ENCODE measurements around the gene NPC1. TPM values are rescaled to one million over a fixed set of nuclear protein-coding genes. Genes with fewer than 3 reads are reported as not detected.
A peak's percentile ranks its signal among the peaks of the same experiment; 100 is the strongest.
"Not testable (repeated sequence)": the region's sequence is repeated elsewhere in the genome, so short reads cannot be mapped to it uniquely, and the experiment has no call there.

NPC1 gene
- total RNA-seq, 3 donors from 2014 or later: 15.9 to 25.4 (median 19.0) TPM

GRCh38 chr18:23557511-23557910, 28.8 kb downstream of the NPC1 start:
- H3K36me3 Mint-ChIP-seq (ENCODE audit: insufficient read depth): peaks cover 51% of the 10 kb centered on the region
- not testable (repeated sequence) for H3K9me3 Mint-ChIP-seq; ATAC-seq; H3K4me1 Mint-ChIP-seq (ENCODE audit: low read depth); H3K27me3 Mint-ChIP-seq (ENCODE audit: low read depth); DNase-seq; H3K4me3 Mint-ChIP-seq

GRCh38 chr18:23556145-23556780, 30.0 kb downstream of the NPC1 start:
- no peak for DNase-seq
- H3K36me3 Mint-ChIP-seq (ENCODE audit: insufficient read depth): peaks cover 54% of the 10 kb centered on the region

GRCh38 chr18:23553887-23554286, 32.4 kb downstream of the NPC1 start:
- Mint-ChIP-seq H3K9me3 (no peaks in the 10 kb centered on the region), H3K27me3 (ENCODE audit: low read depth) (no peaks in the 10 kb centered on the region), H3K4me1 (ENCODE audit: low read depth) (no peaks in the 10 kb centered on the region), H3K36me3 (ENCODE audit: insufficient read depth) (peaks cover 49% of the 10 kb centered on the region), H3K4me3 (no peak overlapping the region)
- no peak for ATAC-seq
- no peak for DNase-seq

More at GRCh38 chr18:23556145-23556780, 30.0 kb downstream of the NPC1 start:
- Mint-ChIP-seq H3K4me1 (ENCODE audit: low read depth) (no peaks in the 10 kb centered on the region), H3K27me3 (ENCODE audit: low read depth) (no peaks in the 10 kb centered on the region), H3K4me3 (no peak overlapping the region), H3K9me3 (no peaks in the 10 kb centered on the region)
- no peak for ATAC-seq

GRCh38 chr18:23552505-23552904, 33.8 kb downstream of the NPC1 start:
- peaks cover 48% of the 10 kb centered on the region for H3K36me3 Mint-ChIP-seq (ENCODE audit: insufficient read depth)
- H3K9me3 Mint-ChIP-seq: no peaks in the 10 kb centered on the region
- no peak overlapping the region for H3K4me3 Mint-ChIP-seq
- no peaks in the 10 kb centered on the region for H3K27me3 Mint-ChIP-seq (ENCODE audit: low read depth)
- DNase-seq (no peak), ATAC-seq (no peak)
- no peaks in the 10 kb centered on the region for H3K4me1 Mint-ChIP-seq (ENCODE audit: low read depth)

GRCh38 chr18:23551978-23552377, 34.3 kb downstream of the NPC1 start:
- Mint-ChIP-seq H3K4me1 (ENCODE audit: low read depth) (no peaks in the 10 kb centered on the region), H3K27me3 (ENCODE audit: low read depth) (no peaks in the 10 kb centered on the region), H3K36me3 (ENCODE audit: insufficient read depth) (peaks cover 48% of the 10 kb centered on the region), H3K9me3 (no peaks in the 10 kb centered on the region), H3K4me3 (no peak overlapping the region)
- ATAC-seq (no peak), DNase-seq (no peak)

GRCh38 chr18:23550898-23551297, 35.4 kb downstream of the NPC1 start:
- H3K4me3 Mint-ChIP-seq: no peak overlapping the region
- H3K36me3 Mint-ChIP-seq (ENCODE audit: insufficient read depth): peaks cover 47% of the 10 kb centered on the region
- no peaks in the 10 kb centered on the region for H3K4me1 Mint-ChIP-seq (ENCODE audit: low read depth)
- no peaks in the 10 kb centered on the region for H3K27me3 Mint-ChIP-seq (ENCODE audit: low read depth)
- no peak for DNase-seq
- H3K9me3 Mint-ChIP-seq: no peaks in the 10 kb centered on the region
- ATAC-seq: no peak

GRCh38 chr18:23548719-23549118, 37.6 kb downstream of the NPC1 start:
- Mint-ChIP-seq H3K4me1 (ENCODE audit: low read depth) (no peaks in the 10 kb centered on the region), H3K9me3 (no peaks in the 10 kb centered on the region), H3K36me3 (ENCODE audit: insufficient read depth) (peaks cover 41% of the 10 kb centered on the region), H3K4me3 (no peak overlapping the region), H3K27me3 (ENCODE audit: low read depth) (no peaks in the 10 kb centered on the region)
- DNase-seq (no peak), ATAC-seq (no peak)

- Mint-ChIP-seq H3K36me3 (ENCODE audit: insufficient read depth) (peaks cover 42% of the 10 kb centered on the region), H3K27me3 (ENCODE audit: low read depth) (no peaks in the 10 kb centered on the region), H3K4me3 (no peak overlapping the region), H3K9me3 (no peaks in the 10 kb centered on the region), H3K4me1 (ENCODE audit: low read depth) (no peaks in the 10 kb centered on the region)
- ATAC-seq (no peak), DNase-seq (no peak)
Measured at GRCh38 chr18:23548275-23548674, 38.0 kb downstream of the NPC1 start.

GRCh38 chr18:23547846-23548245, 38.5 kb downstream of the NPC1 start:
- DNase-seq (no peak), ATAC-seq (no peak)
- Mint-ChIP-seq H3K4me1 (ENCODE audit: low read depth) (no peaks in the 10 kb centered on the region), H3K4me3 (no peak overlapping the region), H3K9me3 (no peaks in the 10 kb centered on the region), H3K27me3 (ENCODE audit: low read depth) (no peaks in the 10 kb centered on the region), H3K36me3 (ENCODE audit: insufficient read depth) (peaks cover 39% of the 10 kb centered on the region)

- H3K4me3 Mint-ChIP-seq: no peak overlapping the region
- no peaks in the 10 kb centered on the region for H3K27me3 Mint-ChIP-seq (ENCODE audit: low read depth)
- ATAC-seq: no peak
- DNase-seq: no peak
- peaks cover 40% of the 10 kb centered on the region for H3K36me3 Mint-ChIP-seq (ENCODE audit: insufficient read depth)
- H3K4me1 Mint-ChIP-seq (ENCODE audit: low read depth): peaks cover 5% of the 10 kb centered on the region
- H3K9me3 Mint-ChIP-seq: no peaks in the 10 kb centered on the region
Measured at GRCh38 chr18:23547306-23547705, 39.0 kb downstream of the NPC1 start.

- ATAC-seq (no peak), DNase-seq (no peak)
- H3K4me1 Mint-ChIP-seq (ENCODE audit: low read depth): peaks cover 23% of the 10 kb centered on the region
- H3K9me3 Mint-ChIP-seq: no peaks in the 10 kb centered on the region
- no peaks in the 10 kb centered on the region for H3K27me3 Mint-ChIP-seq (ENCODE audit: low read depth)
- H3K36me3 Mint-ChIP-seq (ENCODE audit: insufficient read depth): peaks cover 36% of the 10 kb centered on the region
- no peak overlapping the region for H3K4me3 Mint-ChIP-seq
Measured at GRCh38 chr18:23545247-23545789, 41.0 kb downstream of the NPC1 start.

GRCh38 chr18:23542461-23542860, 43.8 kb downstream of the NPC1 start:
- Mint-ChIP-seq H3K9me3 (no peaks in the 10 kb centered on the region), H3K4me1 (ENCODE audit: low read depth) (peaks cover 34% of the 10 kb centered on the region), H3K36me3 (ENCODE audit: insufficient read depth) (peaks cover 49% of the 10 kb centered on the region), H3K4me3 (no peak overlapping the region), H3K27me3 (ENCODE audit: low read depth) (no peaks in the 10 kb centered on the region)
- ATAC-seq (no peak), DNase-seq (no peak)

- Mint-ChIP-seq H3K4me1 (ENCODE audit: low read depth) (peaks cover 34% of the 10 kb centered on the region), H3K9me3 (no peaks in the 10 kb centered on the region), H3K4me3 (no peak overlapping the region), H3K36me3 (ENCODE audit: insufficient read depth) (peaks cover 50% of the 10 kb centered on the region), H3K27me3 (ENCODE audit: low read depth) (no peaks in the 10 kb centered on the region)
- DNase-seq (no peak), ATAC-seq (peak in 1 of 2 donors; percentile 61)
Measured at GRCh38 chr18:23541349-23542093, 44.8 kb downstream of the NPC1 start.

- Mint-ChIP-seq H3K36me3 (ENCODE audit: insufficient read depth) (peaks cover 47% of the 10 kb centered on the region), H3K4me1 (ENCODE audit: low read depth) (peaks cover 34% of the 10 kb centered on the region), H3K27me3 (ENCODE audit: low read depth) (no peaks in the 10 kb centered on the region), H3K4me3 (peak overlapping the region; percentile 20), H3K9me3 (no peaks in the 10 kb centered on the region)
- DNase-seq (no peak), ATAC-seq (peak; percentile 38 to 59)
Measured at GRCh38 chr18:23540867-23541266, 45.4 kb downstream of the NPC1 start.
